Measurements from ENCODE around the gene PTPRH.

The PTPRH gene

GRCh38 chr19:55228403-55229031, 19.2 kb upstream of the PTPRH start, which contains the start of gene TMEM86B:
Gene TMEM86B (minus strand): TSS chr19:55228763. CDS start chr19:55228741, 22 bp downstream.
- Histone ChIP-seq H3K27ac (no peak within 1 kb of the TSS), H3K36me3 (replicated peaks) (peaks cover 46% of the 10 kb centered on the region), H3K4me3 (ENCODE audit: low read depth, low read length) (no peak within 1 kb of the TSS), H3K27me3 (replicated peaks) (no peaks in the 10 kb centered on the region)
- no peak for DNase-seq
- no peak for TF ChIP-seq CTCF (IDR thresholded peaks at IDR 0.05; ENCODE audit: low read depth, low read length, missing control alignments)
- in situ Hi-C loops (cut with HindIII; ENCODE audit: low pct_ligation_motif_present, low sequenced_read_pairs) = no loop called here

GRCh38 chr19:55228015-55228391, 18.7 kb upstream of the PTPRH start:
- H3K36me3 ChIP-seq (replicated peaks) = peaks cover 46% of the 10 kb centered on the region
- no peak overlapping the region for H3K4me3 ChIP-seq (ENCODE audit: low read depth, low read length)
- in situ Hi-C loops (cut with HindIII; ENCODE audit: low pct_ligation_motif_present, low sequenced_read_pairs) = no loop called here
- no peak for TF ChIP-seq CTCF (IDR thresholded peaks at IDR 0.05; ENCODE audit: low read depth, low read length, missing control alignments)
- no peak for DNase-seq
- H3K27ac ChIP-seq = no peak overlapping the region
- H3K27me3 ChIP-seq (replicated peaks) = no peaks in the 10 kb centered on the region

GRCh38 chr19:55227241-55228014, 18.1 kb upstream of the PTPRH start:
- Histone ChIP-seq H3K4me3 (ENCODE audit: low read depth, low read length) (no peak overlapping the region), H3K27ac (no peak overlapping the region), H3K27me3 (replicated peaks) (no peaks in the 10 kb centered on the region), H3K36me3 (replicated peaks) (peaks cover 42% of the 10 kb centered on the region)
- in situ Hi-C loops (cut with HindIII; ENCODE audit: low pct_ligation_motif_present, low sequenced_read_pairs) = no loop called here
- no peak for TF ChIP-seq CTCF (IDR thresholded peaks at IDR 0.05; ENCODE audit: low read depth, low read length, missing control alignments)
- DNase-seq = no peak

GRCh38 chr19:55226788-55227187, 17.5 kb upstream of the PTPRH start:
- in situ Hi-C loops (cut with HindIII; ENCODE audit: low pct_ligation_motif_present, low sequenced_read_pairs) = no loop called here
- Histone ChIP-seq H3K27ac (no peak overlapping the region), H3K27me3 (replicated peaks) (no peaks in the 10 kb centered on the region), H3K36me3 (replicated peaks) (peaks cover 35% of the 10 kb centered on the region), H3K4me3 (ENCODE audit: low read depth, low read length) (no peak overlapping the region)
- TF ChIP-seq CTCF (IDR thresholded peaks at IDR 0.05; ENCODE audit: low read depth, low read length, missing control alignments) = no peak
- no peak for DNase-seq

- no peak for TF ChIP-seq CTCF (IDR thresholded peaks at IDR 0.05; ENCODE audit: low read depth, low read length, missing control alignments)
- in situ Hi-C loops (cut with HindIII; ENCODE audit: low pct_ligation_motif_present, low sequenced_read_pairs) = no loop called here
- Histone ChIP-seq H3K36me3 (replicated peaks) (peaks cover 30% of the 10 kb centered on the region), H3K27ac (no peak overlapping the region), H3K27me3 (replicated peaks) (no peaks in the 10 kb centered on the region), H3K4me3 (ENCODE audit: low read depth, low read length) (no peak overlapping the region)
- no peak for DNase-seq
Measured at GRCh38 chr19:55226273-55226672, 17.0 kb upstream of the PTPRH start.

Data from brain microvascular endothelial cell (primary cell).